K562 (cell line): Measurements from ENCODE around the gene ARPC4. TPM values are rescaled to one million over a fixed set of nuclear protein-coding genes. Genes with fewer than 3 reads are reported as not detected.

Experiments
- MEF2D ChIP-seq: conservative IDR thresholded peaks from 2 replicates; pipeline ENCODE4 v1.6.1; 2016; ENCODE audit warnings: low read depth, missing genetic modification characterization, missing compliant biosample characterization
- MTA1 ChIP-seq: fragments of 450-650 bp; IDR thresholded peaks from 2 replicates; pipeline ENCODE4 v1.6.1; 2017; ENCODE audit warnings: borderline replicate concordance
- MYBL2 ChIP-seq, 2 experiments: fragments of 450-650 bp in 1 of 2; sonication (generic) in 1 of 2; formaldehyde crosslinking in 1 of 2; IDR thresholded peaks; 2 replicates each; pipeline versions ENCODE4 v1.6.1 to v1.8.1; 2017 to 2022; ENCODE audit warnings: borderline replicate concordance in 1 of 2, inconsistent platforms in 1 of 2, low read depth in 1 of 2, mild to moderate bottlenecking in 1 of 2, missing genetic modification reagents in 1 of 2, moderate library complexity in 1 of 2
- NELFE ChIP-seq: IDR thresholded peaks from 2 replicates; pipeline ENCODE4 v1.6.1; 2011; ENCODE audit warnings: mild to moderate bottlenecking; ENCODE audit not compliant: insufficient read depth, insufficient read length
- TEAD4 ChIP-seq, 2 experiments: sonication (generic) in 1 of 2; formaldehyde crosslinking in 1 of 2; IDR thresholded peaks; 2 replicates each; pipeline versions ENCODE4 v1.6.1 to v1.8.0; 2012 to 2022; ENCODE audit warnings: borderline replicate concordance in 1 of 2, inconsistent platforms in 1 of 2, low read length in 1 of 2, mild to moderate bottlenecking in 1 of 2, missing genetic modification reagents in 1 of 2
- TRIM24 ChIP-seq, 2 experiments: fragments of 450-650 bp; IDR thresholded peaks; 2 replicates each; pipeline ENCODE4 v1.6.1; 2016
- ZBED1 ChIP-seq: IDR thresholded peaks from 2 replicates; pipeline ENCODE4 v1.6.1; 2014
- ZNF408 ChIP-seq: fragments of 250-450 bp; sonication (Bioruptor Pico); IDR thresholded peaks from 2 replicates; pipeline ENCODE4 v1.4.0; 2020; ENCODE audit warnings: low read depth, mild to moderate bottlenecking, moderate library complexity
- ZNF695 ChIP-seq: fragments of 450-650 bp; formaldehyde crosslinking; IDR thresholded peaks from 2 replicates; pipeline ENCODE4 v1.4.0; 2020; ENCODE audit warnings: mild to moderate bottlenecking, moderate library complexity
- polyA plus RNA-seq, 8 experiments: library from polyadenylated mRNA; depleted of rRNA in 4 of 8; stranded (reverse) in 5 of 8; unstranded in 3 of 8; fragments of >200 nt; fragmentation: Nextera tagmentation in 2 of 8; fragmentation: Illumina TruSeq in 1 of 8; extraction: Ambion mirVana in 2 of 8; extraction: Trizol in 1 of 8; gene quantifications; 2 replicates each; pipeline versions ENCODE4 v1.2.1 to v1.2.3, GENCODE V29; 2011 to 2014; ENCODE audit warnings: inconsistent platforms in 1 of 8, missing spikeins in 1 of 8
- total RNA-seq, 7 experiments: library from RNA; depleted of rRNA in 6 of 7; stranded (reverse); fragments of >200 nt in 6 of 7; fragmentation: Illumina TruSeq in 2 of 7; extraction: Trizol in 2 of 7; gene quantifications; 2 replicates each; pipeline versions ENCODE4 v1.2.1 to v1.2.3, GENCODE V29; 2011 to 2021; ENCODE audit warnings: low replicate concordance in 1 of 7
- TF ChIP-seq, protein P1 (sequence below): fragments of 450-650 bp; IDR thresholded peaks from 2 replicates; pipeline ENCODE4 v1.6.1; 2018; ENCODE audit not compliant: partially characterized antibody
- TF ChIP-seq, protein P2 (sequence below): fragments of 150-350 bp; conservative IDR thresholded peaks from 2 replicates; pipeline ENCODE4 v1.6.1; 2014; ENCODE audit warnings: low read length
- TF ChIP-seq, protein P3 (sequence below): sonication (generic); formaldehyde crosslinking; IDR thresholded peaks from 2 replicates; pipeline ENCODE4 v1.4.0; 2020; ENCODE audit warnings: mild to moderate bottlenecking, missing genetic modification reagents
- TF ChIP-seq, protein P4 (sequence below): fragments of 250-450 bp; sonication (Bioruptor Pico); IDR thresholded peaks from 2 replicates; pipeline ENCODE4 v1.4.0; 2020; ENCODE audit warnings: mild to moderate bottlenecking, moderate library complexity

ARPC4 gene
- total and polyA plus RNA-seq, 9 of the 15 experiments (the other 6 are each of a cell fraction or from before 2014, with no cell fraction given), result 20.1 to 153 (median 119) TPM

DNA sequence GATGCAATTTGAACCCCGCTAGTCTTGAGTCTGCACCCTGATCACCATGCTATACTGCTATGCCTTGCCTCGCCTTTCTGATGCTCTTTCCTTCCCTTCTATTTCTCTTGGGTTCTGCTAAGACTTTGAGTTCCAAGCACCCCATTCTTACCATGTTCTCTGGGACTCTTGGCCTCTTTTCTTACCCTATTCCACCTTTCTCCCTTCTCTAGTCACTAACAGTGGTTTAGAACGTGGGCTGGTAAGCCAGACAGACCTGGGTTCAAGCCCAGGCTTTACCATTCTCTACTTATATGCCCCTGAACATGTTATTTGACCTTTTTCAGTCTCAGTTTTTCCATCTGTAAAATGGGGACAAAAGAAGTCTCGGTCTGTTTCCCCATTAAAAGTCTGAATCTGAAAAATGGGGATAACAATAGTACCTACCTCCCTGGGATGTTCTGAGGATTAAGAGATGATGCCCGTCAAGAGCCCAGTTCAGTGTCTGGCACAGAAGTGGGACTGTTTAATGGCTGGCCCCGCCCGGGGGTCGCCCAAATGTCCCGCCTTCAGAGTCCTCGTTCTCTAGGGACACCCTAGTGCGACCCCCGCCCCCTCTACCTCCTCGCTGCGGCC is 985 bp upstream of the ARPC4 start (continued):
- TF ChIP-seq, protein P1, sequence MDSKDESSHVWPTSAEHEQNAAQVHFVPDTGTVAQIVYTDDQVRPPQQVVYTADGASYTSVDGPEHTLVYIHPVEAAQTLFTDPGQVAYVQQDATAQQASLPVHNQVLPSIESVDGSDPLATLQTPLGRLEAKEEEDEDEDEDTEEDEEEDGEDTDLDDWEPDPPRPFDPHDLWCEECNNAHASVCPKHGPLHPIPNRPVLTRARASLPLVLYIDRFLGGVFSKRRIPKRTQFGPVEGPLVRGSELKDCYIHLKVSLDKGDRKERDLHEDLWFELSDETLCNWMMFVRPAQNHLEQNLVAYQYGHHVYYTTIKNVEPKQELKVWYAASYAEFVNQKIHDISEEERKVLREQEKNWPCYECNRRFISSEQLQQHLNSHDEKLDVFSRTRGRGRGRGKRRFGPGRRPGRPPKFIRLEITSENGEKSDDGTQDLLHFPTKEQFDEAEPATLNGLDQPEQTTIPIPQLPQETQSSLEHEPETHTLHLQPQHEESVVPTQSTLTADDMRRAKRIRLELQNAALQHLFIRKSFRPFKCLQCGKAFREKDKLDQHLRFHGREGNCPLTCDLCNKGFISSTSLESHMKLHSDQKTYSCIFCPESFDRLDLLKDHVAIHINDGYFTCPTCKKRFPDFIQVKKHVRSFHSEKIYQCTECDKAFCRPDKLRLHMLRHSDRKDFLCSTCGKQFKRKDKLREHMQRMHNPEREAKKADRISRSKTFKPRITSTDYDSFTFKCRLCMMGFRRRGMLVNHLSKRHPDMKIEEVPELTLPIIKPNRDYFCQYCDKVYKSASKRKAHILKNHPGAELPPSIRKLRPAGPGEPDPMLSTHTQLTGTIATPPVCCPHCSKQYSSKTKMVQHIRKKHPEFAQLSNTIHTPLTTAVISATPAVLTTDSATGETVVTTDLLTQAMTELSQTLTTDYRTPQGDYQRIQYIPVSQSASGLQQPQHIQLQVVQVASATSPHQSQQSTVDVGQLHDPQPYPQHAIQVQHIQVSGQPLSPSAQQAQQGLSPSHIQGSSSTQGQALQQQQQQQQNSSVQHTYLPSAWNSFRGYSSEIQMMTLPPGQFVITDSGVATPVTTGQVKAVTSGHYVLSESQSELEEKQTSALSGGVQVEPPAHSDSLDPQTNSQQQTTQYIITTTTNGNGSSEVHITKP, result no peak
- TF ChIP-seq MYBL2 (IDR thresholded peaks at IDR 0.05; ENCODE audit: low read depth) (no peak), MYBL2 (CRISPR knock-in tag; IDR thresholded peaks at IDR 0.05; ENCODE audit: borderline replicate concordance) (no peak), MTA1 (no peak), ZNF408 (CRISPR knock-in tag) (no peak), TEAD4 (IDR thresholded peaks at IDR 0.05; ENCODE audit: low read length) (peak; percentile 25; the same call in 1 of the 2 replicates), TEAD4 (CRISPR knock-in tag; IDR thresholded peaks at IDR 0.05; ENCODE audit: borderline replicate concordance) (no peak), TRIM24 (IDR thresholded peaks at IDR 0.05) (no peak), ZNF695 (CRISPR knock-in tag) (no peak), MEF2D (tag) (0 out of 2 replicates have a peak, but pooled peaks have one; percentile 34), NELFE (no peak), ZBED1 (no peak)
- TF ChIP-seq, protein P2, sequence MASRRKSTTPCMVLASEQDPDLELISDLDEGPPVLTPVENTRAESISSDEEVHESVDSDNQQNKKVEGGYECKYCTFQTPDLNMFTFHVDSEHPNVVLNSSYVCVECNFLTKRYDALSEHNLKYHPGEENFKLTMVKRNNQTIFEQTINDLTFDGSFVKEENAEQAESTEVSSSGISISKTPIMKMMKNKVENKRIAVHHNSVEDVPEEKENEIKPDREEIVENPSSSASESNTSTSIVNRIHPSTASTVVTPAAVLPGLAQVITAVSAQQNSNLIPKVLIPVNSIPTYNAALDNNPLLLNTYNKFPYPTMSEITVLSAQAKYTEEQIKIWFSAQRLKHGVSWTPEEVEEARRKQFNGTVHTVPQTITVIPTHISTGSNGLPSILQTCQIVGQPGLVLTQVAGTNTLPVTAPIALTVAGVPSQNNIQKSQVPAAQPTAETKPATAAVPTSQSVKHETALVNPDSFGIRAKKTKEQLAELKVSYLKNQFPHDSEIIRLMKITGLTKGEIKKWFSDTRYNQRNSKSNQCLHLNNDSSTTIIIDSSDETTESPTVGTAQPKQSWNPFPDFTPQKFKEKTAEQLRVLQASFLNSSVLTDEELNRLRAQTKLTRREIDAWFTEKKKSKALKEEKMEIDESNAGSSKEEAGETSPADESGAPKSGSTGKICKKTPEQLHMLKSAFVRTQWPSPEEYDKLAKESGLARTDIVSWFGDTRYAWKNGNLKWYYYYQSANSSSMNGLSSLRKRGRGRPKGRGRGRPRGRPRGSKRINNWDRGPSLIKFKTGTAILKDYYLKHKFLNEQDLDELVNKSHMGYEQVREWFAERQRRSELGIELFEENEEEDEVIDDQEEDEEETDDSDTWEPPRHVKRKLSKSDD, result no peak
- TF ChIP-seq, protein P3, sequence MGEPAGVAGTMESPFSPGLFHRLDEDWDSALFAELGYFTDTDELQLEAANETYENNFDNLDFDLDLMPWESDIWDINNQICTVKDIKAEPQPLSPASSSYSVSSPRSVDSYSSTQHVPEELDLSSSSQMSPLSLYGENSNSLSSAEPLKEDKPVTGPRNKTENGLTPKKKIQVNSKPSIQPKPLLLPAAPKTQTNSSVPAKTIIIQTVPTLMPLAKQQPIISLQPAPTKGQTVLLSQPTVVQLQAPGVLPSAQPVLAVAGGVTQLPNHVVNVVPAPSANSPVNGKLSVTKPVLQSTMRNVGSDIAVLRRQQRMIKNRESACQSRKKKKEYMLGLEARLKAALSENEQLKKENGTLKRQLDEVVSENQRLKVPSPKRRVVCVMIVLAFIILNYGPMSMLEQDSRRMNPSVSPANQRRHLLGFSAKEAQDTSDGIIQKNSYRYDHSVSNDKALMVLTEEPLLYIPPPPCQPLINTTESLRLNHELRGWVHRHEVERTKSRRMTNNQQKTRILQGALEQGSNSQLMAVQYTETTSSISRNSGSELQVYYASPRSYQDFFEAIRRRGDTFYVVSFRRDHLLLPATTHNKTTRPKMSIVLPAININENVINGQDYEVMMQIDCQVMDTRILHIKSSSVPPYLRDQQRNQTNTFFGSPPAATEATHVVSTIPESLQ (CRISPR knock-in tag), result no peak
- TF ChIP-seq, protein P4, sequence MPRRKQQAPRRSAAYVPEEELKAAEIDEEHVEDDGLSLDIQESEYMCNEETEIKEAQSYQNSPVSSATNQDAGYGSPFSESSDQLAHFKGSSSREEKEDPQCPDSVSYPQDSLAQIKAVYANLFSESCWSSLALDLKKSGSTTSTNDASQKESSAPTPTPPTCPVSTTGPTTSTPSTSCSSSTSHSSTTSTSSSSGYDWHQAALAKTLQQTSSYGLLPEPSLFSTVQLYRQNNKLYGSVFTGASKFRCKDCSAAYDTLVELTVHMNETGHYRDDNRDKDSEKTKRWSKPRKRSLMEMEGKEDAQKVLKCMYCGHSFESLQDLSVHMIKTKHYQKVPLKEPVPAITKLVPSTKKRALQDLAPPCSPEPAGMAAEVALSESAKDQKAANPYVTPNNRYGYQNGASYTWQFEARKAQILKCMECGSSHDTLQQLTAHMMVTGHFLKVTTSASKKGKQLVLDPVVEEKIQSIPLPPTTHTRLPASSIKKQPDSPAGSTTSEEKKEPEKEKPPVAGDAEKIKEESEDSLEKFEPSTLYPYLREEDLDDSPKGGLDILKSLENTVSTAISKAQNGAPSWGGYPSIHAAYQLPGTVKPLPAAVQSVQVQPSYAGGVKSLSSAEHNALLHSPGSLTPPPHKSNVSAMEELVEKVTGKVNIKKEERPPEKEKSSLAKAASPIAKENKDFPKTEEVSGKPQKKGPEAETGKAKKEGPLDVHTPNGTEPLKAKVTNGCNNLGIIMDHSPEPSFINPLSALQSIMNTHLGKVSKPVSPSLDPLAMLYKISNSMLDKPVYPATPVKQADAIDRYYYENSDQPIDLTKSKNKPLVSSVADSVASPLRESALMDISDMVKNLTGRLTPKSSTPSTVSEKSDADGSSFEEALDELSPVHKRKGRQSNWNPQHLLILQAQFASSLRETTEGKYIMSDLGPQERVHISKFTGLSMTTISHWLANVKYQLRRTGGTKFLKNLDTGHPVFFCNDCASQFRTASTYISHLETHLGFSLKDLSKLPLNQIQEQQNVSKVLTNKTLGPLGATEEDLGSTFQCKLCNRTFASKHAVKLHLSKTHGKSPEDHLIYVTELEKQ, result no peak
